Activated T-helper 9 cell treated with anti-CD3 and anti-CD28 coated beads, Interleukin-2, amount 50 U/mL, for 16 hours (primary cell): ENCODE results near the gene TSPEAR.
"Not testable (repeated sequence)": the region's sequence is repeated elsewhere in the genome, so short reads cannot be mapped to it uniquely, and the experiment has no call there.

Experiments
- DNase-seq: peaks from one replicate; pipeline ENCODE4 v3.0.0-alpha.2; 2020; ENCODE audit warnings: low read depth

TSPEAR gene

GRCh38 chr21:44650973-44651675 is 60.2 kb downstream of the TSPEAR start:
- DNase-seq, result no peak

GRCh38 chr21:44650265-44650972 is 61.0 kb downstream of the TSPEAR start:
- no peak for DNase-seq

GRCh38 chr21:44649521-44650100 is 61.8 kb downstream of the TSPEAR start:
- no peak for DNase-seq

- no peak for DNase-seq
Measured at GRCh38 chr21:44648557-44649311, 62.6 kb downstream of the TSPEAR start.

- DNase-seq, result no peak
Measured at GRCh38 chr21:44647222-44647552, 64.2 kb downstream of the TSPEAR start.

GRCh38 chr21:44646366-44647221 is 64.8 kb downstream of the TSPEAR start, which contains the start of gene KRTAP10-11:
KRTAP10-11 (plus strand) TSS chr21:44646414; CDS start chr21:44646459, 45 bp downstream.
- DNase-seq, result not testable (repeated sequence)

GRCh38 chr21:44644878-44645277 is 66.5 kb downstream of the TSPEAR start:
- no peak for DNase-seq

- no peak for DNase-seq
Measured at GRCh38 chr21:44643741-44644310, 67.5 kb downstream of the TSPEAR start.

- no peak for DNase-seq
Measured at GRCh38 chr21:44640761-44641160, 70.6 kb downstream of the TSPEAR start.

GRCh38 chr21:44639331-44639655 is 72.1 kb downstream of the TSPEAR start:
- DNase-seq, result no peak

- not testable (repeated sequence) for DNase-seq
Measured at GRCh38 chr21:44638506-44639330, 72.7 kb downstream of the TSPEAR start.

GRCh38 chr21:44637851-44638348 is 73.5 kb downstream of the TSPEAR start:
- not testable (repeated sequence) for DNase-seq

- DNase-seq, result no peak
Measured at GRCh38 chr21:44637018-44637850, 74.1 kb downstream of the TSPEAR start, which contains the start of gene KRTAP10-10. KRTAP10-10 (plus strand) TSS chr21:44637356; CDS start chr21:44637418, 62 bp downstream.

- DNase-seq, result no peak
Measured at GRCh38 chr21:44636209-44637017, 75.0 kb downstream of the TSPEAR start.

GRCh38 chr21:44632067-44632466 is 79.3 kb downstream of the TSPEAR start:
- no peak for DNase-seq

- no peak for DNase-seq
Measured at GRCh38 chr21:44630440-44630839, 80.9 kb downstream of the TSPEAR start.

GRCh38 chr21:44628707-44629391 is 82.5 kb downstream of the TSPEAR start:
- DNase-seq, result no peak

GRCh38 chr21:44627831-44628233 is 83.5 kb downstream of the TSPEAR start:
- not testable (repeated sequence) for DNase-seq
